ENCODE data around the gene LRIT1.

Gene LRIT1

DNA sequence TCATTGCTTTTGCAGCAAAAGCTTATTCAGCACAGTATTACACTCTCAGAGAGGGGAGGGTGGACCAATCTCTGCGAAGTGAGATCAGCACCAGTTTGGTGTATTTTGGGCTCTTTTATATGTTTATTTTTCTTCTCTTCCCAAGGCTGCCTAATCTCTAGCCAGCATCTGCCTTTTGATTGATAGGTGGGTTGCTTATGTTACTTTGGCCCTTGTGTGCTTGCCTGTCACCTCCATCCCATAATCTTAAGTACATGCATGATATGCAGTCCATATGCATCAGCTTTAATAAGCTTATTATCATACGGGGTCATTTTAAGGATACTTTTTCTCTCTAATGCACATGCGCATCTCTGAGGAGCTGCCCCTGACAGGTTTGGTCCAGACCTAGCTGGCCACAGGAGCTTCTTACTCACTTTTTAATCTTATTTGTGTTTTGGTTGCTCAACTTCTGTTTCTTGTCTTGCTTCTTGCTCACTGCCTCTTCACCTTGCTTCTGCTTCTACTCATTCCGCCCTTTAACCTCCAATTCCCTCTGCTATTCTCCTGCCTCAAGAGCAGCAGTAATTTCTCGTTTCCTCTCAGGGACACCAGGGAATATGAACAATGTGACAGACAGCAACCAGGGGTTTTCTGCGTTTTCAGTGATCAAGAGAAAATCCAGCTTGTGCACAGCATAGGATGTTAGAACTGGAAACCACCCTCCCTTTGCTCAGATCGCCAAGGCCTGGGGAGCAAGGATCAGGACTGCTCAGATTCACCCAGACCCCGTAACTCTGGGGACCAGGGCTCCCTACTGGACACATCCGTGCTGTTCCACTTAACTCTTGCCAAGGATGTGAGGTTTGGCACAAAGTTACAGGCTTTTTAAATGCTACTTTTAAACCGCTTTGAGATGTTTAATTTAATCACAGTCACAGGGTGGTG is 13.5 kb upstream of the LRIT1 start:
- no peak for DNase-seq
- no peak for ATAC-seq

DNA sequence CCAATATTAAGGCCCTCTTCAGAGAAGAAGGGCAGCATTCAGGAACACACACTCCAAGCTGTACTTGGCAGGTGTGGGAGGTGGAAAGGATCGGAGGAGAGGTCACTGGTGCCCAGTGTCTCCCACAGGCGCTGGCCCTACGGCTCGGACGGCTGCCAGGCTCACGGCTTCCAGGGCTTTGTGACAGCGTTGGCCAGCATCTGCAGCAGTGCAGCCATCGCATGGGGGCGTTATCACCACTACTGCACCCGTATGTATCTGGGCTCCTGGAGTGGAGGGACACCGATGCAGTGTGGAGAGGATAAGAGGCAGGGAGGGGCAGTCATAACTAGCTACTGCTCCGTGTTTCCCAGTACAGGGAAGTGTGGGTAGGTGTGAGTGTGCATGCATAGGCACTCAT is 7.4 kb upstream of the LRIT1 start:
- ATAC-seq: no peak
- no peak for DNase-seq

DNA sequence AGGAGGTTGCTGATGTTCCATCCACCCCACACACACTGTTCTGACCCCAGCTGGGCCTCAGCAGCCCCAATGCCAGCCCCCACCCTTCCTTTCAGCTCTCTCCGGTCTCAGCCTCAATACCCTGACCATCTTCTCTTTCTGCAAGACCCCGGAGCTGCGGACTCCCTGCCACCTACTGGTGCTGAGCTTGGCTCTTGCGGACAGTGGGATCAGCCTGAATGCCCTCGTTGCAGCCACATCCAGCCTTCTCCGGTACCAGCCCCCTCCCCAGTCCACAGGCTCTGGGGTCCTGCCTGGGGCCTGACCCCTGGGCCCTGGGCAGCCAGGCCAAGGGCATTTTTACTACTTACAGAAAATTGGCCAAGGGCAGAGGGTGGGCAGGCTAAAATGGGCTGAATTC is 6.2 kb upstream of the LRIT1 start:
- DNase-seq: no peak
- no peak for ATAC-seq

DNA sequence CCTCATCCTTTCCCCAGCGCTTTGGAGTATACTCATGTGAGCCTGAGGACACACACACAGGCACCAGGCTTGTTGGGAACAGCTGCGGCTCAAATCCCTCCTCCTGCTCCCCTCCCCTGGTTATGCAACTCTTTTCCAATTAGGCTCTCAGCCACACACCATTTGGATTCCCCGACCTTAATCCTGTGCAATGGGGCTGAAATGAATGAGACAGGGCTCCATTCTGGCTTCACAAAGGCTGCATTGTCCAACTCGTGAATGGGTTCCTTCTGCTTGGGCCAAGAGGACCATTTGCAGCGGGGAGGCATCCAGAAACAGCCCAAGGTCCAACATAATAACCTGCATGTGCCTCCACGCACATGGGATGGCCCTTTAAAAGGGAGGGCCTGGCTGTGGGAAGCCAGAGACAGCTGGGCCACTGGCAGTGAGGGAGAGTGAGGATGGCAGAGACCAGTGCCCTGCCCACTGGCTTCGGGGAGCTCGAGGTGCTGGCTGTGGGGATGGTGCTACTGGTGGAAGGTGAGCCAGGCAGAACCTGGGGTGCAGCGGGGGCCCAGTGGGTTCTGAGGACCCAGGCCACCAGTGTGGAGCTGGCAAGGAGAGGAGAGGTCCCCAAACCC is 3.4 kb upstream of the LRIT1 start, which contains the start of gene RGR:
Gene RGR, plus strand, starts transcription at position 403 of the 620 bp plus-strand sequence. Its CDS starts 38 bp downstream, at position 441.
- ATAC-seq (no peak), DNase-seq (no peak)

DNA sequence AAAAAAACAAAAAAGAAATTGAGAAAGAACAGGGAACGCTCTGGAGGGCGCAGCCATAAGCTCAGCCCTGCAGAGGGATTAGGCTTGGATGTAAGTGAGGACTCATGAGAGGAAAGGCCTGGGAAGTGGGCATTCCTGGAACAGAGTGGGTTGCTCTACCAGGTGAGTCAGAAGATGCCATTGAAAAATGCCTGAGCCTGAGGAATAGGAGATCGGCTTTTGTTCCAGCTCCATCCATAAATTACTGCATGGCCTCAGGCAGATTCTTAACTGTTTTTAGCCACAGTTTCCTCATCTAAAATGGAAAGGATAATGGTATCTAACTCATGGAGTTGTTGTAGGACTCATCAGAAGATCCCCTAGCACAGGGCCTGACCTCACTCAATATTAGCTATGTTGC is 2.4 kb upstream of the LRIT1 start:
- ATAC-seq (no peak), DNase-seq (no peak)

DNA sequence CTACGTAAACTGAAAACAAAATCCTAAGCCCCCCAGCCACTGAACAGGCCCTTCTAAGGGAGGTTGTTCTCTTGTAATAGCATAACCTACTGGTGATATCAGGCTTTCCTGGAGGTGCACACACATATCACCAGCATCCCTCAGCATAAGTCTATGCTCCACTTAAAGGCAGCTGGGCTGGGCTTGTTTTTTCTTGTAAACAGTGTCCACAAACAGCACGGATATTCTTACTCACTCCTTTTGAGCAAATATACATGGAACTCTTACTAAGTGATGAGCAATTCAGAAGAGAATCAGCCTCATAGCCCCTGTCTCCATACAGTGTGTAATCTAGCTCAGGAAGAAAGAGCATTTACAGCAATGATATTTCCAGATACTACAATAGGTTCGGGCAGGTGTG is 2.4 kb downstream of the LRIT1 start:
- ATAC-seq: no peak
- DNase-seq: no peak

DNA sequence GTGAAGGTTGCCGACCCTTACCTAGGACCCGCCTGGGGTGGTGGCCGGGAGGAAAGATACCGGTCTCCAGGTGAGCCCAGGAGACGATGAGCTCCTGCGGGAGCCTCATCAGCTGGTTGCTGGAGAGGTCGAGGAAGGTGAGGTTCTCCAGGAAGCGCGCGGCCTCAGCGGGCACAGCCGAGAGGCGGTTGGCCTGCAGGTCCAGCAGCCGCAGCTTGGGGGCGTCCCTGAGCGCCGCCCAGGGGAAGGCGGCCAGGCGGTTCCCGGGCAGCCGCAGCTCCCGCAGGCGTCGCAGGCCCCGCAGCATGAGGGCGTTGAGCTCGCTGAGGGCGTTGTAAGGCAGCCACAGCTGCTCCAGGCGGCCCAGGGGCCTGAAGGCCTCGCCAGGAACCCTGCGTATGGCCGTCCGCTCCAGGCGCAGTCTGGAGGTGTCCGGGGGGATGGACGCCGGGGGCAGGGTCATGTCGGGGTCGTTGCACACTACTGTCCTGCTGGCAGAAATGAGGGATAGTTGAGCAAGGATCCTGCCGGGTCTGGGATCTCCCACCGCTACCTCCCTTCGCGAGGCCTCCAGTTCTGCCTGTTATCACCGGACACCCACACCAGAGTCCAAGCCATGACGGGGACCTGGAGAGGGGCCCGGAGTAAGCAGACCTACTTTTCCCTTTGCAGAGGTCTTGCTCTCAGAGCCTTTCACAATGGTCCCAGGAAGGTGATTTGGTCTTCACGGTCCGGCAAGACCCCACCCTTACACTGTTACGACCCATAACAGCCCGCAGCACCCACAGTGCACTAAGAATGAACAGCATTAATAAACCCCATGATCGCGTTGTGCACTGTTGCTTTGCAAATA is 3.9 kb downstream of the LRIT1 start:
- ATAC-seq: no peak
- peak; percentile 12 for DNase-seq

DNA sequence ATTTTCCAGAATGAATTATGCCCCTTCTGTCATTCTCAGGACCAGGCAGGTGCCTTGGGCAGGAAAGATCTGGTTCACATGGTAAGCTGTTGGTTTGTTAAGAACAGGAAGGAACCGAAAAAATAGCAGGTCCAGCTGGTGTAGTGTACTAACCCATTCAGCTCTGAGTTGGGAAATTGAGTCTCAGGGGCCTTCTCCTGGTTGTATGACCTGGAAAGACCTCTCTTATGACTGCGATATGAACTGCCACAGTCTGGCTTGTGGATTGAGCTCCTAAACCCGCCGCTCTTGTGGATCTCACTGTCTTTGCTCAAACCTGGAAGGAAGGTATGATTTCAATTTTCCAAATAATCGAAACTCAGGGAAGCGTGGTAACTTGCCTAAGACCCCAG is 4.5 kb downstream of the LRIT1 start:
- ATAC-seq (no peak), DNase-seq (no peak)

DNA sequence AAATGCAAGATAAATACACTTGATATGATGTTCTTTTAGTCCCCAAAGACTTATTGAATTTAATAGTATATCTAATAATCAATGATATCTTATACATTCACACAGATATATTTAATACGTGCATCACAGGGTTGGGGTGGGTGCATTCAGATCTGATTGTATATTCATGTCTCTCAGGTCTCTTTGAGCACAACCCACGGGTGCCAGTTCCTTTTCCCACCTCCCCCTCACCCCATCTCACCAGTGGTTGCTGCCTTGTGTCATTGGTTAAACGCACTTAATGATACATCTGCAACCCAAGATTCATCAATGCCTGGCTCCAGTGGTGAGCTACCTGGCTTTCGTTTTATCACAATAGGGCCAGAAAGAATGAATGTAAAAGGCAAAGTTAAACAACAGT is 6.2 kb downstream of the LRIT1 start:
- ATAC-seq (no peak), DNase-seq (no peak)

DNA sequence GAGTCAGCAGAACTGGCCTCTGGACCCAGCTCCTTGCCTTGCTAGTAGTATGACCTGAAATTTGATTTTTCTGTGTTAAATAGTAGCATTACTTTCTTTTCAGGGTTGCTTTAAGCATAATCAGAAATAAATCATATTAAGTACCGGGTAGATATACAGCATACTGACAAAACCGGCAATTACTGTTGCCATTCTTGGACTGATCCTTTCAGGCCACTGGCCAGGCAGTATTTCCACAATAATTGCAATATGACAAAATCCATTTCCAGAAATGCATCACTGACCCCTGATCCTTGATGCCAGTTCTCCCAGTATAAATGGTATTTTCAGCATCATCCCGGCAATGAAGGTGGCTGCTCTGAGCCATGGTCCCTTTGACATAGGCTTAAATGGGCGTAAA is 6.9 kb downstream of the LRIT1 start:
- no peak for DNase-seq
- no peak for ATAC-seq

DNA sequence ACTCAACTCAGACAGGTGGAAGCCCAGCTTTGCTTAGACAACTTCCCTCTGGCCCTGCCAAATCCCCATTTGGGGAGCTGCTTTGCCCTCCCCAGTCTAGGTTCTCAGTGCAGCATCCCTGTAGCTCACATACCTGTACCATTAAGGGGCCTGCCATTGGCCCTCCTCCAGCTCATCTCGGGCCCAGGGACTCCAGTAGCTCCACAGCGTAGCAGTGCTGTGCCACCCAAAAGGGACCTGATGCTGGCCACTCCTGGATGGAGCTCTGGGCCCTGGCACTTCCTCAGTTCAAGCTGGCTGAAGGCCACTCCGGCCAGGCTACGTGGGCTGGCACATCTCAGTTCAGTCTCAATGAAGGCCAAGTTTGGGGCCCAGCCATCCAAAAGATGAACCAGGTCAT is 7.4 kb downstream of the LRIT1 start:
- ATAC-seq (no peak), DNase-seq (no peak)

DNA sequence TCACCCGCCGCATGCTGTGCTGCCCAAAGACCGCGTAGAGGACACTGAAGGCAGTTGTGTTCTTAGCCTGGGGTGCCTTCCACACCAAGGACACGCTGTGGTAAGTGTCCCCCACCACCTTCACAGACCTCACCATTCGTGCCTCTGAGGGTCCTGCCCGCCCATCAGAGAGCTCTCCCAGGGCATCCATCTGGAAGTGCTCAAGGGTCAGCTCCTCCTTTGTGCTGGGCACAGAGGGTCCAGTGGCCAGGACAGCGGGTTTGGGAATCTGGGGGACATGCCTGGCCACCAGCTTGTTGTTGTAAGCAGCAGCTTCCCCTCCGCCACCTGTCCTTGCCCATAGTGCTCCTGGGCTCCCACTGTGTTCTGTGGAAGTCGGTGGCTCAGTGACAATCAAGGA is 9.0 kb downstream of the LRIT1 start:
- ATAC-seq (no peak), DNase-seq (no peak)

DNA sequence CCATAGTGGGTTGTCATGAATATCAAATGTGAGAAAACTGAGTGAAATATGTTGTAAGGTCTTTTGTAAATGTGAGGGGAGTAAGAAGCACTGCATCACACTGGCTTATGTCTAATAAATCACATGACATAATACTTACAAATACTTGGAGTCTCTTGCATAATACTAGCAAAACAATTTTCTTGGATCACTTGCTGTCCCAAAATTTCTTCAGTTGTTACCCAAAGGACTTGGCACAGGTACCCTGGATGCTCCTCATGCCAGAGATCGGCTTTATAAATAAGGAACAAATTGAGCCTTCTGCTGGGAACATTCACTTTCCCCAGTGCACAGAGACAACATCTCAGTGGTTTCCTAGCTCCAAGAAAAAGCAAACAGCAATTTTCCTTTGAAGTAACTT is 11.0 kb downstream of the LRIT1 start:
- DNase-seq (no peak), ATAC-seq (no peak)

DNA sequence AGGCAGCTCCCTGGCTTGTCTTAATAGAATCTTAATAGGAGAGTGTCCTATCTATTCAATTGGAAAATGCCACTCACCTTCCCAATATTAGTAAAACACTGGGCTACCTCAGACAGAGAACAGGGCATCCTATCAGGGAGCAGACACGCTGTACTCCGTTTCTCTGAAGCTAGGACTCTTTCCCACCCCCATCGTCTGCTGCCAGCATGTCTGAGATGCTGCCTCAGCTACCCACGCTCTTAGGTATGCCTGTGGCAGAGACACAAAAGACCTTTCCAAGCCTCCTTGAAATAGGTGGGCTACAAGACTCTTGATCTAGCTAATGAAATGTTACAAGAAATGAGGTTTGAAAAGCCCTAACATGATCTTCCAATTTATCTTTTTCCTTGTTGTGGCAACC is 13.5 kb downstream of the LRIT1 start:
- ATAC-seq (no peak), DNase-seq (no peak)

DNA sequence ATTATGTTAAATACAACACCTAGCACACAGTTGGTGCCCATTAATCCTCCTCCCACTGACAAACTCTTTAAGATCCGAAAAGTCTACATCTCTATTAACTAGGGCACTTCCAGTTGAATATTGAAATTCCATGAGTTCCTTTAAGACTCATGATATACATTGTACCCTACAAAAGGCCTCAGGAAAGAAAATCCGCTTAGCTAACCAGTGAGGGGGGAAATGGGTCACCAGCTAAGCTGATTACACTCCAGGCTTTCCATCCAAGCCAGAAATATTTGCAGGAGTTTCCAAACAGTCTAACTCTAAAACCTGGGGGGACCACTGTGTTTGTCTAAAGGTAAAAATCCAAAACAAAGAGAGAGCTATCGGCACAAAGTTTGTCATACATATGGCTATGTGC is 14.7 kb downstream of the LRIT1 start:
- ATAC-seq (no peak), DNase-seq (no peak)

DNA sequence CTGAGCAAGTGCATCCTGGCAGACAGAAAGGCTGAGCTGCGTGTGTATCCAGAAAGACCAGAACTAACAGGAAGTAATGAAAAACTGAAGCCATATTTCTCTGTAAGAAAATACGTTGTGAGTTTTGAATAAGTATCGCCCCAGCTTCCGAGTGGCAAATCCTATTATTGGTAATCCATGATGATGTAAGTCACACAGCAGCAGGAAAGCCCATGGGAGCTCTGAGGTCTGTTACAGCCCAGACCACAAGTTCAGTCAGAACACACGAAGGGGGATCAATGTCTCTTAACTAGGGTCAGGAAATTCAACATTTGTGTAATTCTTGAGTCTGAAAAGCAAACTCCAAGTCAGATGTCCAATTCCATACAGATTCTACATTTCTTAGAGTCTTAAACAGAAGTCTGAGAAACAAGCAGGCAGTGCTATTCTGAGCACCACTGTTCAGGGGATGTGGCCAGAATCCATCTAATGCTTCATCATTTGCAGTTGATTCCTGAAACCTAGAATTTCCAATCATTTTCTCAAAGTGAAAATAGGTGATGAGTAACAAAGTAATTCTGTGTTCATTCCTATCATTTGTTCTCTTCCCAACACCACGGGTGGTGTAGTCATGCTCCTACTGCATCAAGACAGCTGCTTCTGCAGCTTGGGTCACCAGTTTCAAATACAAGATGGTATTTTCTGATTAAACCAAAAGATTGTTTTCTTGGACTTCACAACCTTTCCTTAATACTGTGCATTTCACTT is 15.7 kb downstream of the LRIT1 start, which contains the start of gene LRIT2:
Gene LRIT2, minus strand, starts transcription at position 118 of the 747 bp plus-strand sequence. Its CDS starts 24 bp downstream, at position 94.
- ATAC-seq (no peak), DNase-seq (no peak)

DNA sequence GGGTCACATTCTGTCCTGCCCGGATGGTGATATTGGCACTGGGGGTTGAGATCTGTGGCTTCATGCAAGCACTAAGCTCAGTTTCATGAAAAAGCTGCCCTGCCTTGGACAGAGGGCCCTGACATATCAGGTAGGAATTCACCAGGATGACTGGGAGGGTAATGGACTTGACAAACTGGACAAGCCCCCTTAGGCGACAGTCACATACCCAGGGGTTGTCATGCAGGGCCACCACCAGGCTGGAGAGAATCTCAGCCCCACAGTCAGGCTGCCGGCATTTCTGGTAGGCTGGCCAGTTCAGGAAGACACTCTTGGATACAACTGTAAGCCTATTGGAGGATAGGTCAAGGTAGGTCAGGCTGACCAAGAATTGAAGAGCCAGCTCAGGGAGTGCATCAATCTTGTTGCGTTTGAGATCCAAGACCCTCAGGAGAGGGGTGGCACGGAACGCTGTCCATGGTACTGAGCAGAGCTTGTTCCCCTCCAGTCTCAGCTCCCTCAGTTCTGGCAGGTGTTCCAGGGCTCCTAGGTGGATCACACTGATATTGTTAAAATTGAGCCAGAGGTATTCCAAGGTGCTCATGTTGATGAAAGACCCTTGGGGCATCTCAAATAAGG is 16.8 kb downstream of the LRIT1 start:
- DNase-seq (no peak), ATAC-seq (no peak)

DNA sequence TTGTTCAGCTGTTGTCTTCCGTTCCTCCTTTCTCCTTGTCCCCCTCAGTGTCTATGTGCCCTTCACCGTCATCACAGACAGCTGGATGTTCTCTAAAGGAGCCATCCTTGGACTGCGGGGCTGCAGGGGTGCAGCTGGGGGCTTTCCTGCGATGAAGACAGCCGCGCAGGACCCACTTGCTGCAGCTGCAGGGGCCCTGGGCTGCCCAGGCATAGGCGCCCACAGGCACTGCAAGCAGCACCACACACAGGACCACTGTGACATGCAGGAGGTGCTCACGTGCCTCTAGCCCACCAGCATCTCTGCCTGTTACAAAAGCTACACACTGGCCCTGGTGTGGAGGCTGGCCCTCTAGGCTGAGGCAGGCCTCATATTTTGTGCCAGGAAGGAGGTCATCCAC is 19.4 kb downstream of the LRIT1 start:
- no peak for DNase-seq
- ATAC-seq: no peak

DNA sequence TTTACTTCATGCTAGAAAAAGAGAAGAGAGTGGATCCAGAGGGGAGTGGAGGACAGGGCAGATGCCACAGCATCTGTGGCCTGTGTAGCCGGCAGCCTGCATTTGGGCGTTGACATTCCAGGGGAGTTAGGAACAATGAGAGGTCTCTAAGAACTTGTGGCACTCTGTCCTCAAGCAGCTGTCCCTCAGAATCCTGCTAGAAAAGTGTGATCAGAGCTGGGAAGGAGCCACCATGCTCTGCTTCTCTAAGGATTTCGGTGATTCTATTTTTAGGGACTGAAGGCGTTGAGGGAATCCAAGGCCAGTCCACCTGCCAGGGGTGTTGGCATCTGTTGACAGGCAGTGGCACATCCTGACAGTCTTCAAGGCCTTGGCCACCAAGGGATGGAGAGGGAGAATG is 23.6 kb downstream of the LRIT1 start:
- no peak for ATAC-seq

DNA sequence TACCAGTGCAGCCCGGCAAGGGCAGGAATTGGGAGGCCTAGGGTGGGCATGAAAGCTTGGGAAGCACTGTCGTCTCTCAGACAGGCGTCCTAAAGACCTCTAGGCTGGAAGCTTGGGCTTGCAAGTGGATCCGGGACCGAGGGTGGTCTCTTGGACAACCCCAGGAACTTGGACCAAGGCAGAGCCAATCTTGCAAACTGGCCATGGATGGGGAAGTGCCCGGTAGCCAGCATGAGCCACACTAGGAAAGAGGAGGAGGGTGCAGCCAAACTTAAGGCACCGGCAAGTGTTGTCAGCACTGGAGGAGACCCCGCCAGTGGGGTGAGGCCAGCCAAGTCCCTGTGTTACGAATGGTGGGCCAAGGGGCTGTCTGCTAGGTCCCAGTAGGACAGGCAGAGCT is 24.5 kb downstream of the LRIT1 start:
- DNase-seq: no peak
- ATAC-seq: no peak

More for the DNA sequence above, 23.6 kb downstream of the LRIT1 start:
- no peak for DNase-seq

DNA sequence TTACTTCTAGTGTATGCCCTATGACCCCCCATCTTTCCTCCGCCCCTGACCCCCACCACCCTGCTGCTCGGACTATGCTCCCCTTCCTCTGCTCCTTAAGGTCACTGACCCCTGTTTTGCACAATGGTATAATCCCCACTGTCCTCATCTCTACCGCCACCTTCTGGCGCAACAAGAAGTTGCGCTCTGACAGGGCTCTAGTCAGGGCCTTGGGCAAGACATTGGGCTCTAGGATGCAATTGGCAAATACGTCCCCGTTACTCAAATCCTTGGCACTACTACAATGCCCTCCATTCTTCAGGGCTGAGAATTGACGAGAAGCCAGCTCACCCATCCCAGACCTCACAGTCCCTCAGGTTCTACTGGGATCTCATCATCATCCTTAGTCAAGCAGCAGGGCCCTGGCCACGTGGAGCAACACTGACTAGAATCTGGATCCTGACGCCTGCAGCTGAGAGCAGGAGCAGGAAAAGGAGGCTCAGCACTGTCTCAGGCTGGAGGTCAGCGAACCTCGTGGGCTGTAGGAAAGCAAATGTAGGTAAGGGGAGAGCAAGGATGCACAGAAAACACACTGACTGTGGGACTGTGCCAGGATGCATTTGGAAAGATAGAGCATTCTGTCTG is 26.6 kb downstream of the LRIT1 start:
- DNase-seq: peak; percentile 46
- ATAC-seq: peak; percentile 45
